Right lobe of liver (tissue), 6 donors: ENCODE measurements around the gene MYO10. TPM values are rescaled to one million over a fixed set of nuclear protein-coding genes. Genes with fewer than 3 reads are reported as not detected.

ENCODE experiments used
- ATAC-seq, 4 donors: fragments of 200-7000 bp; cut with Tn5 transposase; one replicate each; pipeline ENCODE4 v1.9.1; 2020; ENCODE audit warnings: mild to moderate bottlenecking in 4 of 4, moderate library complexity in 4 of 4
- DNase-seq, 3 donors: peaks; one replicate each; pipeline ENCODE4 v3.0.0-alpha.2; 2020
- H3K27ac ChIP-seq, 3 donors: fragments of 200-600 bp; one replicate each; pipeline ENCODE4 v1.8.0; 2022
- H3K27me3 ChIP-seq, 2 donors: fragments of 200-600 bp; one replicate each; pipeline ENCODE4 v1.8.0; 2022
- H3K36me3 ChIP-seq, 4 donors: fragments of 200-600 bp; sonication (generic) in 1 of 4; one replicate each; pipeline versions ENCODE4 v1.5.1 to v1.8.0; 2017 to 2022; ENCODE audit warnings: control low read depth in 1 of 4
- H3K4me1 ChIP-seq, 4 donors: fragments of 200-600 bp; sonication (generic) in 1 of 4; one replicate each; pipeline versions ENCODE4 v1.5.1 to v1.8.0; 2017 to 2022; ENCODE audit warnings: control low read depth in 1 of 4
- H3K4me3 ChIP-seq, 3 donors: fragments of 200-600 bp; one replicate each; pipeline ENCODE4 v1.8.0; 2022
- H3K9me3 ChIP-seq, 4 donors: fragments of 200-600 bp; sonication (generic) in 1 of 4; one replicate each; pipeline versions ENCODE4 v1.5.1 to v1.8.0; 2017 to 2022; ENCODE audit warnings: control low read depth in 1 of 4
- POLR2A ChIP-seq: fragments of 450-650 bp; IDR thresholded peaks from one replicate; pipeline ENCODE4 v1.6.1; 2017; ENCODE audit warnings: antibody characterized with exemption, mild to moderate bottlenecking
- WGBS: methylation state at CpG from one replicate; pipeline ENCODE4 v1.1.6; 2018; ENCODE audit warnings: low coverage, low lambda C conversion rate; ENCODE audit not compliant: insufficient coverage; ENCODE audit errors: missing lambda C conversion rate; 5-methylcytosine and 5-hydroxymethylcytosine counted together
- intact Hi-C, 2 donors: fragments of 100-400 bp; cut with DNase I; formaldehyde crosslinking; loops; one replicate each; pipeline versions ENCODE4 v1.11.2 to v1.14.1; 2022
- total RNA-seq, 6 experiments: library from RNA; depleted of rRNA in 2 of 6; stranded (reverse); fragments of >200 nt in 2 of 6; fragmentation: NEBNext Ultra II Directional in 3 of 6; extraction: Animal tissue kit (Norgen Biotek cat#: 25700) in 3 of 6; gene quantifications; one replicate each; pipeline versions ENCODE4 v1.1.0 to v1.2.4, GENCODE V29; 2016 to 2023
- TF ChIP-seq, protein P1 (sequence below), 4 donors: fragments of 200-600 bp in 3 of 4; fragments of 450-650 bp in 1 of 4; IDR thresholded peaks; one replicate each; pipeline versions ENCODE4 v1.5.1 to v1.8.0; 2016 to 2022; ENCODE audit warnings: antibody characterized with exemption in 4 of 4, mild to moderate bottlenecking in 2 of 4
- donor health status: DM: no; HTN: yes; CAD: no.
- donor health status: DM: no; HTN: no; CAD: no.
- donor health status: DM: no; HTN: no; CAD: no.
- donor health status: DM: no; HTN: yes; CAD: no.
- donor health status: DM: no; HTN: yes; CAD: no.

The MYO10 gene
- total RNA-seq, 6 experiments from 2014 or later: 3.9 to 13.1 (median 6.9) TPM

DNA sequence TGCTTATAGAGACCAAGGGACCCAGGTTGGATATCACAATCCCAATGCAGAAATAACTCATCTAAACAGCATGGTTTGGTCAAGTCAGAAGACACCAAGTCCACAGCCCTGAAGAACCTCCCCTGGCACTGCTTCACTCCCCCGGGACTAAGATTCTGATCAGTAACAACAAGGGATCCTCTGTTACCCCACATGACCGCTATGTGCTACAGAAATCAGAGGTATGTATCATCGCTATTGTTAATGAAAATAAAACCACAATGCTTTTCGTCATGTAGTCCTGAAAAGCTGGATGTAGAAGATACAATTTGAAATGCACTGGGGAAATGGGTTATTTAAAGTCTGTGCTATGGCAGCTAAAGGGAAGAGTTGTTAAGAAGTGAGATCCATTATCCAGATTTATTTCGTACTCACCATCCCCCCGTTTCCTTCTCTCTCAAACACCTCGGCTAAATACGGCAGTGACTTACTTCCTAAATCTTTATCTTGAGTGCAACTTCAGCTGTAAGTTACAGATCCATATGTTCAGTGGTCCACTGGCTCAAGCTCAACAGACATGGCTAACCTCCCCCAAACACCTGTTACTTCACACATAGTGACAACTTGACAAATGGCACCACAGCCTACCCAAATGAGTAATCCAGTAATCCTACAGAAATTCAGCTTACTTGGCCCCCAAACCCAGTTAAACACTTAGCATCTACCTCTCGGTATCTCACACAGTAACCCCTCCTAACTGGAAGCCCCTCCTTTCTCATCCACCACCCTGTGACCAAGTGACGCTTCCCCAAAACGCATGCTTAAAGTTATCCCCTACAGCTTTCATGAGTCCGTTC is 129.2 kb downstream of the MYO10 start:
- Histone ChIP-seq H3K27me3 (no peaks in the 10 kb centered on the region), H3K4me1 (no peaks in the 10 kb centered on the region), H3K9me3 (no peaks in the 10 kb centered on the region), H3K27ac (no peak overlapping the region), H3K4me3 (no peak overlapping the region), H3K36me3 (no peaks in the 10 kb centered on the region)
- intact Hi-C loops: no loop called here
- DNase-seq (no peak), ATAC-seq (no peak)
- WGBS: 43% methylated on average over 12 of the region's 12 CpGs
- no peak for TF ChIP-seq POLR2A
- TF ChIP-seq, protein P1, sequence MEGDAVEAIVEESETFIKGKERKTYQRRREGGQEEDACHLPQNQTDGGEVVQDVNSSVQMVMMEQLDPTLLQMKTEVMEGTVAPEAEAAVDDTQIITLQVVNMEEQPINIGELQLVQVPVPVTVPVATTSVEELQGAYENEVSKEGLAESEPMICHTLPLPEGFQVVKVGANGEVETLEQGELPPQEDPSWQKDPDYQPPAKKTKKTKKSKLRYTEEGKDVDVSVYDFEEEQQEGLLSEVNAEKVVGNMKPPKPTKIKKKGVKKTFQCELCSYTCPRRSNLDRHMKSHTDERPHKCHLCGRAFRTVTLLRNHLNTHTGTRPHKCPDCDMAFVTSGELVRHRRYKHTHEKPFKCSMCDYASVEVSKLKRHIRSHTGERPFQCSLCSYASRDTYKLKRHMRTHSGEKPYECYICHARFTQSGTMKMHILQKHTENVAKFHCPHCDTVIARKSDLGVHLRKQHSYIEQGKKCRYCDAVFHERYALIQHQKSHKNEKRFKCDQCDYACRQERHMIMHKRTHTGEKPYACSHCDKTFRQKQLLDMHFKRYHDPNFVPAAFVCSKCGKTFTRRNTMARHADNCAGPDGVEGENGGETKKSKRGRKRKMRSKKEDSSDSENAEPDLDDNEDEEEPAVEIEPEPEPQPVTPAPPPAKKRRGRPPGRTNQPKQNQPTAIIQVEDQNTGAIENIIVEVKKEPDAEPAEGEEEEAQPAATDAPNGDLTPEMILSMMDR (IDR thresholded peaks at IDR 0.05): no peak

DNA sequence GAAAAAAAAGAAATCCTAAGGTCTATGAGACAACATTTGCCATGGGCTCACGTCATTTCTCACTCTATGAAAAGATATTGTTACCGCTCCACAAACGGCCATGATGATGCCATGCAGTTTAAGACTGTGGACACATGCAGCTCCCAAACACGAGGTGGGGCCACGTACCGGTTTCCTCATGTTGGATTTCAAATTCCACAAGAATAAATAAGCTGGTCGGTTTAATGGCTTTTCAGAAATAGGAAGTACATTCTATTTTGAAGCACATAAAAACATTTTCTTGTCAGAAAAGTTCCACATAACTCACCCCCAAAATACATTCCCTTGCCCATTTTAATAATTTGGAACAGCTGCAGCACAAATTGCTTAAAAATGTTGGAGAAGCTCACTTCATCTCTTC is 130.6 kb downstream of the MYO10 start:
- no peak for DNase-seq
- WGBS: 69% methylated on average over 7 of the region's 7 CpGs
- ATAC-seq: no peak
- no peaks in the 10 kb centered on the region for H3K9me3 ChIP-seq
- H3K27ac ChIP-seq: no peak overlapping the region
- intact Hi-C loops: no loop called here
- H3K27me3 ChIP-seq: no peaks in the 10 kb centered on the region
- no peak for TF ChIP-seq POLR2A
- no peak overlapping the region for H3K4me3 ChIP-seq
- H3K4me1 ChIP-seq: no peaks in the 10 kb centered on the region
- no peaks in the 10 kb centered on the region for H3K36me3 ChIP-seq

DNA sequence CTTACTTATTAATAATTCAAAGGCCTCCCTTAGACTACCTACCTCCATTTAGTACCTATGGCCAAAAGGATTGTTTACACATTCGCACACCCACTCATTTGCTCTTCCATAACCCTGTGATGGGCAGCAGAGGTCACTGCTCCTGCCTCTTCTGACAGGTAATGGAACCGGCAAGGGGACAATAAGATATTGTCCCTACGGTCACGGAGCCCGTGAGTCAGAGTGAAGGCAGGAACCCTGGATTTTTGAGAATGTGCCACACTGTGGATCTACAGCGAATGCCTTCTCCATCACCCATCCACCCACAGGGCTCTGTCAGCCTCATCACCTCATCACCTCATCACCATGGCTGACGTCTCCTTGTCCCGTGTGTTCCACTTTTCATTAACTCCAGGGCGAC is 132.3 kb downstream of the MYO10 start:
- Histone ChIP-seq H3K36me3 (no peaks in the 10 kb centered on the region), H3K4me3 (no peak overlapping the region), H3K27me3 (no peaks in the 10 kb centered on the region), H3K4me1 (no peaks in the 10 kb centered on the region), H3K27ac (no peak overlapping the region), H3K9me3 (no peaks in the 10 kb centered on the region)
- no peak for TF ChIP-seq POLR2A
- TF ChIP-seq, protein P1 (IDR thresholded peaks at IDR 0.05): no peak
- no peak for DNase-seq
- 75% methylated on average over 8 of the region's 9 CpGs for WGBS
- intact Hi-C loops: no loop called here
- peak in 1 of 4 donors; percentile 31 for ATAC-seq

DNA sequence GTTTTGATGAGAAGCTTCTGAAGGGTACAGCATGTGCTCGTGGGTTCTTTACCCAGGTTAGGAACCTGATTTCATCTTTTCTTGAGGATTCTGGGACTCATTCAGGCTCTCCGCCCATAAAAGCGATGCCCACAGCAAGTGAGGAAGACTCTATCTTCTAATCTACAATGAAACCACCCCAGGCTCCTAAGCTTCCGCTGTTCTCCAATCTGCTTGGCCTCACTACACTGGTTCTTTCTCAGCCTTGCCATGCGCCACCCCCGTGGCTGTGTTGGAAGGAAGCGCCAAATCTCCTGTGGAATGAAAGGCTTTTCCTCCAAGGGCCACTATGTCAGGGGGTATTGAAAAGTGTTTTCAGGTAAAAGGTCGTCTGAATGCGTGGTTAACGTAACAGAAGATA is 135.6 kb downstream of the MYO10 start:
- no peak for DNase-seq
- Histone ChIP-seq H3K27ac (no peak overlapping the region), H3K36me3 (no peaks in the 10 kb centered on the region), H3K27me3 (no peaks in the 10 kb centered on the region), H3K4me3 (no peak overlapping the region), H3K9me3 (no peaks in the 10 kb centered on the region), H3K4me1 (no peaks in the 10 kb centered on the region)
- ATAC-seq: peak; percentile 17 to 53 (median 29)
- intact Hi-C loops: no loop called here
- WGBS: 53% methylated on average over 10 of the region's 10 CpGs
- TF ChIP-seq, protein P1 (IDR thresholded peaks at IDR 0.05): no peak
- TF ChIP-seq POLR2A: no peak

DNA sequence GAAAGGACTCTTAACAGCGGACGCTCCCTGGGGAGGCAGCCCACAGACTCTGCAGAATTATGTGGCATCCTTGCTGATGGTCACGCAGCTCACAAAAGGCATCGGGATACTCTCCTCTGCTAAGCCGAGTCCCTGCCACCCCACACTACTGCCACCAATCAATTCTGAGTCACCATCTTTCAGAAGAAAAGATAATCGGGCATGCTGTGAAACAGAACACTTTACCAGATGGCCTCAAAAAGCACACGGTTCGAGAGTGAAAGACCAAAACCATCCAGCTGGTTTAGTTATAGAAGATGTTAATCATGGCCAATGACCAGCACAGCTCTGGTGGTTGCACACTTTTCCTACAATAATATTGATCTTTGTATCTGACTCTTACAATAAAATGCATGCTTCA is 136.3 kb downstream of the MYO10 start:
- no peaks in the 10 kb centered on the region for H3K27me3 ChIP-seq
- WGBS: 73% methylated on average over 8 of the region's 8 CpGs
- H3K4me3 ChIP-seq: no peak overlapping the region
- TF ChIP-seq, protein P1 (IDR thresholded peaks at IDR 0.05): no peak
- TF ChIP-seq POLR2A: no peak
- H3K4me1 ChIP-seq: no peaks in the 10 kb centered on the region
- ATAC-seq: no peak
- DNase-seq: no peak
- no peaks in the 10 kb centered on the region for H3K36me3 ChIP-seq
- H3K9me3 ChIP-seq: no peaks in the 10 kb centered on the region
- intact Hi-C loops: loop anchor here (10.0 kb wide), 2 partner anchors 385 to 395 kb away; no protein-coding TSS in a partner anchor
- H3K27ac ChIP-seq: no peak overlapping the region
